Stimulated activated CD8-positive, alpha-beta memory T cell treated with anti-CD3 and anti-CD28 coated beads, Interleukin-7, amount 100 ng/mL, for 4 hours (primary cell): ENCODE measurements around the gene IGFBP6.
"Not testable (repeated sequence)": the region's sequence is repeated elsewhere in the genome, so short reads cannot be mapped to it uniquely, and the experiment has no call there.

ENCODE experiments used
- DNase-seq, 2 donors: peaks; one replicate each; pipeline ENCODE4 v3.0.0-alpha.2; 2020; ENCODE audit warnings: low read depth in 2 of 2

The IGFBP6 gene

GRCh38 chr12:53070877-53071492, 26.5 kb upstream of the IGFBP6 start:
- DNase-seq, result no peak

GRCh38 chr12:53071591-53072551, 25.6 kb upstream of the IGFBP6 start:
- DNase-seq, result no peak

GRCh38 chr12:53073881-53074280, 23.6 kb upstream of the IGFBP6 start:
- no peak for DNase-seq

GRCh38 chr12:53074283-53074998, 23.0 kb upstream of the IGFBP6 start:
- no peak for DNase-seq

- DNase-seq, result no peak
Observed at GRCh38 chr12:53074999-53075370, 22.5 kb upstream of the IGFBP6 start.

- no peak for DNase-seq
Observed at GRCh38 chr12:53076461-53076860, 21.0 kb upstream of the IGFBP6 start.

- no peak for DNase-seq
Observed at GRCh38 chr12:53077030-53077429, 20.4 kb upstream of the IGFBP6 start.

- DNase-seq, result peak in 1 of 2 donors; percentile 33
Observed at GRCh38 chr12:53078425-53079225, 18.8 kb upstream of the IGFBP6 start.

GRCh38 chr12:53079226-53080117, 18.0 kb upstream of the IGFBP6 start, which contains the start of gene SPRYD3:
Gene SPRYD3, minus strand, starts transcription at chr12:53079390. Its CDS starts 57 bp downstream, at chr12:53079333.
- DNase-seq, result peak; percentile 92 to 93

GRCh38 chr12:53082637-53083175, 14.8 kb upstream of the IGFBP6 start:
- DNase-seq, result no peak

GRCh38 chr12:53086361-53086760, 11.1 kb upstream of the IGFBP6 start:
- DNase-seq, result no peak

- no peak for DNase-seq
Observed at GRCh38 chr12:53090105-53090504, 7.4 kb upstream of the IGFBP6 start.

GRCh38 chr12:53090554-53090953, 6.9 kb upstream of the IGFBP6 start:
- DNase-seq, result no peak

GRCh38 chr12:53091756-53092155, 5.7 kb upstream of the IGFBP6 start:
- no peak for DNase-seq

- DNase-seq, result no peak
Observed at GRCh38 chr12:53093777-53094393, 3.6 kb upstream of the IGFBP6 start.

- no peak for DNase-seq
Observed at GRCh38 chr12:53094394-53094787, 3.1 kb upstream of the IGFBP6 start.

GRCh38 chr12:53094796-53095595, 2.5 kb upstream of the IGFBP6 start:
- DNase-seq, result not testable (repeated sequence)

- not testable (repeated sequence) for DNase-seq
Observed at GRCh38 chr12:53095596-53095895, 1.9 kb upstream of the IGFBP6 start.
